ENCODE measurements around the gene CCL17.
"Not testable (repeated sequence)": the region's sequence is repeated elsewhere in the genome, so short reads cannot be mapped to it uniquely, and the experiment has no call there.

CCL17 gene

GRCh38 chr16:57403965-57404817, at the start of gene CCL17:
TSS of gene CCL17 (plus strand) at chr16:57404767. CDS start at chr16:57413933, 9,166 bp downstream.
- FAIRE-seq (no peak), DNase-seq (ENCODE audit: extremely low spot score, insufficient read length, low read depth) (no peak)

GRCh38 chr16:57355898-57356414, 48.6 kb upstream of the CCL17 start:
- DNase-seq (ENCODE audit: extremely low spot score, insufficient read length, low read depth), result no peak
- FAIRE-seq, result no peak

- no peak for DNase-seq (ENCODE audit: extremely low spot score, insufficient read length, low read depth)
- FAIRE-seq, result no peak
Observed at GRCh38 chr16:57356547-57356946, 48.0 kb upstream of the CCL17 start.

- DNase-seq (ENCODE audit: extremely low spot score, insufficient read length, low read depth), result no peak
Observed at GRCh38 chr16:57357330-57358085, 47.1 kb upstream of the CCL17 start.

GRCh38 chr16:57358086-57358420, 46.5 kb upstream of the CCL17 start:
- no peak for DNase-seq (ENCODE audit: extremely low spot score, insufficient read length, low read depth)
- no peak for FAIRE-seq

More at GRCh38 chr16:57357330-57358085, 47.1 kb upstream of the CCL17 start:
- peak; percentile 83 for FAIRE-seq

GRCh38 chr16:57358527-57359095, 46.0 kb upstream of the CCL17 start, which contains the start of gene CCL22:
TSS of gene CCL22 (plus strand) at chr16:57358783. CDS start at chr16:57358817, 34 bp downstream.
- DNase-seq (ENCODE audit: extremely low spot score, insufficient read length, low read depth) (peak; percentile 35), FAIRE-seq (peak; percentile 87)

GRCh38 chr16:57360321-57360935, 44.1 kb upstream of the CCL17 start:
- FAIRE-seq, result no peak
- DNase-seq (ENCODE audit: extremely low spot score, insufficient read length, low read depth), result no peak

- no peak for DNase-seq (ENCODE audit: extremely low spot score, insufficient read length, low read depth)
- FAIRE-seq, result no peak
Observed at GRCh38 chr16:57361404-57361803, 43.2 kb upstream of the CCL17 start.

- FAIRE-seq (no peak), DNase-seq (ENCODE audit: extremely low spot score, insufficient read length, low read depth) (no peak)
Observed at GRCh38 chr16:57364143-57364542, 40.4 kb upstream of the CCL17 start.

- FAIRE-seq, result no peak
- DNase-seq (ENCODE audit: extremely low spot score, insufficient read length, low read depth), result no peak
Observed at GRCh38 chr16:57366544-57367040, 38.0 kb upstream of the CCL17 start.

GRCh38 chr16:57367116-57367752, 37.3 kb upstream of the CCL17 start:
- no peak for DNase-seq (ENCODE audit: extremely low spot score, insufficient read length, low read depth)
- FAIRE-seq, result no peak

- DNase-seq (ENCODE audit: extremely low spot score, insufficient read length, low read depth), result no peak
- no peak for FAIRE-seq
Observed at GRCh38 chr16:57371494-57372371, 32.8 kb upstream of the CCL17 start.

GRCh38 chr16:57372372-57373116, 32.0 kb upstream of the CCL17 start, which contains the start of gene CX3CL1:
TSS of gene CX3CL1 (plus strand) at chr16:57372490. CDS start at chr16:57372569, 79 bp downstream.
- peak; percentile 68 for FAIRE-seq
- DNase-seq (ENCODE audit: extremely low spot score, insufficient read length, low read depth), result no peak

GRCh38 chr16:57373117-57373947, 31.2 kb upstream of the CCL17 start:
- FAIRE-seq (peak; percentile 12), DNase-seq (ENCODE audit: extremely low spot score, insufficient read length, low read depth) (no peak)

GRCh38 chr16:57374067-57374534, 30.5 kb upstream of the CCL17 start:
- DNase-seq (ENCODE audit: extremely low spot score, insufficient read length, low read depth), result no peak
- FAIRE-seq, result no peak

GRCh38 chr16:57374925-57375465, 29.6 kb upstream of the CCL17 start:
- FAIRE-seq; DNase-seq (ENCODE audit: extremely low spot score, insufficient read length, low read depth): not testable (repeated sequence)

Data from GM18507 (cell line).